Stimulated activated CD4-positive, alpha-beta T cell treated with anti-CD3 and anti-CD28 coated beads, Interleukin-2, amount 100 ng/mL, for 4 hours (primary cell): Measurements from ENCODE around the gene CACNA1A.
"Not testable (repeated sequence)": the region's sequence is repeated elsewhere in the genome, so short reads cannot be mapped to it uniquely, and the experiment has no call there.

Source experiments
- DNase-seq: peaks from one replicate; pipeline ENCODE4 v3.0.0-alpha.2; 2020; ENCODE audit warnings: low read depth

CACNA1A gene

DNA sequence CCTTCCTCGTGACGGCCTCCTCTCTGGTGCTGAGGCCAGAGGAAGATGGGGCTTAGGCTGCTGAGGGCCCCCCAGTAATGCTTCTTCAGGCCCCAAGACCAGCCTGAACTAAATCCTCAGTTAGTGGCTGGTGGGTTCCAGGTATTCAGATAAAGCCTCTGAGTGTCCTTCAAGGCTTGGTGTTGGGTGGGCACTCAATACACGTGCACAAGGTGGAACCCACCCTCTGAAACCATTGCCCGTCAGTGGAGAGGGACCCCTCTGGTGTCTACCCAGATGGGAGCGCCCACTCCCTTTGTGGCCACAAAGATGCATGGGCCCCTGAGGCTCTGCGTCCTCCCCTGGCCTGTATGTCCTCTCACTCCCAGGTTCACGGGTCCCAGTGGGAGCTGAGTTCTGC, 277.0 kb downstream of the CACNA1A start:
- no peak for DNase-seq

DNA sequence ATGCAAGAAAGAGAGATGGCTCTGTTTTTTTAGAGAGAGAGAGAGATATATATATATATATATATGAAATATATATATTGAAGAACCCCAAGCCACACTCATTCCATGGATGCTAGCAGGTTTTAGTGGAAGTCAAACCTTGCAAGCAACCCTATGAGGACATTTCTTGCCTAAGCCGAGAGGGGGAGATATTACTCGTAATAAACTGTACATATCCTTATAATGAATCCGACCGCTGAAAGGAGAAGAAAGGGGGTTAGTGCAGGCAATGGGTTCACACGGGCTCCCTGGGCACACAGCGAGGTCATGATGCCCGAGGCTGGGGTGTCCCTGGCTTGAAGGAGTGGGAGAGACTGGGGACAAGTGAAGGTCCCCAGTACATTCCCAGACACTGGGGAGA, 277.7 kb downstream of the CACNA1A start:
- DNase-seq, result no peak

DNA sequence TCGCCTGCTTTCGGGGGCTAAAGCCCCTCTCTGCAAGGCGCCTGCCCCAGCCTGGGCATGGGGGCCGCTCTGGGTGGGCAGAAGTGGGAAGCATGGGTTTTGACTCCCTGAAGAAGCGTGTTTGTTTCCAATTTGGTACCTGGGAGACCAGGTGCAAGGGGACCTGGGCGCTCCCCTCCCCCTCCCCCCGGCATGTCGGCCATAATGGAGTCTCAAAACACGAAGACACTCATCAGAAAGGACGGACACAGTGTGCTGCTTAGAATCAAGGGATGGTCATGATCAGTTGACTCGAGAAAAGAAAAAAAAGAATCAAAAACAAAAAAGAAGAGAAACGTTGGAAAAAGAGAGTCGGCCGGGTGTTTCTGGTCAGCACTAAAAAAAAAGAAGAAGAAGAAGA, 279.3 kb downstream of the CACNA1A start:
- DNase-seq, result no peak

DNA sequence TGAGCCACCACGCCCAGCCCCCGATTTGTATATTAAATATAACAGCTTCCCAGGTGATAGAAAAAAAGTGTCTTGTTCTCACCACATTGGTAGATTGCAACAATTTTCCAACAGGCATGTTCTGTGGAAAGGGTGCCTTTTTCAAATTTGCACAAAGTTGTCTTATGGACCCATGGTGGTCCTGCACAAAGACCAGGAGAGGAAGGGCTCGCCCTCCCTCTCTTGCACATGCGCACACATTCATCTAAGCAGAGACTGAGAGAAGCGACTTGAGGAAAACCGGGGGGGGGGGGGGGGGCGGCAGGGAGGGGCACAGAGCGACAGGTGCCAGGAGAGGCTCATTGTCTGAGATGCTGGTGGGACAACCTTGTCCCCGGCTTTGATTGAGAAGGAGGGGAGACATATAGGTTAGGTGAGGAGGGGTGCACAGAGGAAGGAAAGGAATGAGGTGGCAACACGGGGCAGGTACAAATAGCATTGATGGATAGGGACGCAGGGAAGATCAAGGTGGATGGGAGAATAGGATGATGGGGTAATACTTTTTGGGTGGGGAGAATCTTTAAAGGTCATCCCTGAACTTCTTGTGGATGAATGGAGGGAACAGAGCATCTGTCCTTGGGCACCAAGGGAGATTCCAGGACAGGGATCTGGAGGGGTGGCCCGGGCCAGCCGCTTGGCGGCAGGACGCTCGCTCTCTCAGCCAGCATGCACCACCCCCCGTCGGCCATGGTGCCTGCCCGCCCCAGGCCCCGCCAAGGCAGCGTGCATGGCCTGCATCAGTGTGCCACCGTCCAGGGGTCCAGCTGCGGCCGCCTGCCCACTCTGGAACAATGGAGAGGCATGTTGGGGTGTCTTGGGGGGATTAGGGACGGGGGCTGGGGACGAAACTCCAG, 280.1 kb downstream of the CACNA1A start:
- DNase-seq, result no peak

DNA sequence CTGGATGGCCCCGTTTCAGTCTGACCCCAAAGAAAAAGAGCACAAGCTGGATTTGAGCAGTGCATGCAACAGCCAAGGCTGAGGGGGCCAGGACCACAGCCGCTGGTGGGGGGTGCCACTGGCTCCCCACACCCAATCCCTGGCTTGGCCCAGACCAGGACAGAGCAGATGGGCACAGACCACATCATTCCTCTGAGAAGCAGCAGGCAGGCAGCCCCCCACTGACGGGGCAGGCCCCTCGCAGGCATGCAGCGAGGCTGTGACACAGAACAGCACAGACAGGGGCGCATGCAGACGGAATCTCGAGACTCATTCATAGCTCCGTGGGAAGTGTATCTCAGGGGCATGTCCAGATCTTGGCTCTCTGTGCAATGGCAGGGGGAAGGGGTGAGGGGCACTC, 281.2 kb downstream of the CACNA1A start:
- DNase-seq, result no peak

DNA sequence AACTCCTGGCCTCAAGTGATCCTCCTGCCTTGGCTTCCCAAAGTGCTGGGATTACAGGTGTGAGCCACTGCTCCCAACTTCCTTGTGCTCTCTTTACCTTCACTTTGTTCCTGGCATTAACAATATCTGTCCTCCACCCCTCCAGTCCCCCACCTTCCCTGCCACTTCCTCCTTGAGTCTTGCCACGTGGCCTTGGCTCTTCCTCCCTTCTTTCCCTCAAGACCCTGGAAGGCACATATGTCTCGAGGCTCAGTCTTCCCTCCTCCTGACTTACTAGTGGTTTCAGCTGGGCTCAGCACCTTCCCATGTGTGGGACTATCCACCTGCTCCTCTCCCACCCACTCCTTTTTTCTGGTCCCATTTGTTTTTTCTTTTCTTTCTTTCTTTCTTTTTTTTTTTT, 285.4 kb downstream of the CACNA1A start:
- DNase-seq, result no peak

DNA sequence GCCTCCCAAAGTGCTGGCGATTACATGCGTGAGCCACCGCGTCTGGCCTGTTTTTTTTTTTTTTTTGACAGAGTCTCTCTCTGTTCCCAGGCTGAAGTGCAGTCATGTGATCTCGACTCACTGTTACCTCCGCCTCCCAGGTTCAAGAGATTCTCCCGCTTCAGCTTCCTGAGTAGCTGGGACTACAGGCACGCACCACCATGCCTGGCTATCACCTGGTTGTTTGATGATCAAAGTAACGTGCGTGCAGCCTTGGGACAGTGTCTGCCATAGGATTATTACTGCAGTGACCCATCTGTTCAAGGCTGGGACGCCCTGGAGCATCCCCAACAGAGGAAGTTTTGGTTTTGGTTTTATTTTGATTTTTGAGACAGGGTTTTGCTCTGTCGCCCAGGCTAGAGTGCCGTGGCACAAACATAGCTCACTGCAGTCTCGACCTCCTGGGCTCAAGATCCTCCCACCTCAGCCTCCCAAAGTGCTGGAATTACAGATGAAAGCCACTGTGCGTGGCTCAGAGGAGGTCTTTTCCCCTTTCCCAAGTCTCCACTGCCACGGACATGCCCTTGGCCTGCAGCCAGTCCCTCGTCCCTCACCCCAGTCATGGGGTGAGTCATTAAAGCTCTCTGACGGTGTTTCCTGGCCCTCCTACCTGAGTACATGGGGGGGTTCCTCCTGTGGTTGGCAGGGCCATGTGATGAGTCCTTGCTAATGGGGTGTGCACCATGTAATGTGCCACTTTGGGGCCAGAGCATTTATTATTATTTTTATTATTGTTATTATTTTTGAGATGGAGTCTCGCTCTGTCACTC, 290.5 kb downstream of the CACNA1A start:
- peak; percentile 29 for DNase-seq

DNA sequence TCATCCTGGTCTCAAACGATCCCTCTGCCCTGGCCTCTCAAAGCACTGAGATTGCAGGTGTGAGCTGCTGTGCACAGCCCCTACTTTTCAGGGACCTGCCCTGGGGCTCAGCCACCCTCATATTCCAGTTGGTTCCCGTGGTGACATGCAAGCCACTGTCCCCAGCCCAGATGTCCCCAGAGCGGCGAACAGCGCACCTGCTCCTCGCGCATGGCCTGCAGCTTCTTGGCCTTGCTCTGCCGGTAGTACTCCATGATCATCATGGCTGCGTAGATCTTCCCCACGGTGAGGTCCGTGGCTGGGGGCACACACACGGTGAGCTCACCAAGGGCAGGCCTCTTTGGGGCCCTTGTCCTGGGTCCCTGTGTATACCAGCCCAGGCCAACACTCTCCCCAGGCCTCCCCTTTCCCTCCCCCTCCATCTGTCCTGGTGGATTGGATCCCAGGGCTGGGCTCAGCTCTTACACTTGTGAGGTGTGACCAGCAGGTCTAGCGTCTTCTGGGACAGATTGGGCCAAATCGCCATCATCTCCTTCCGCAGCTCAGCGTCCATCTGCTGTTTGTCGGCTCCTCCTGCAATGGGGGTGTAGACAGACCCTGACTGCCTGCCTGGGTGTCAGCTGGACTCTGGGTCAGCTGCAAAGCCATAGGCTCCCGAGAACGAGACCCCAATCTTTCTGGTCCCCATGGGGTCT, 292.1 kb downstream of the CACNA1A start:
- no peak for DNase-seq

DNA sequence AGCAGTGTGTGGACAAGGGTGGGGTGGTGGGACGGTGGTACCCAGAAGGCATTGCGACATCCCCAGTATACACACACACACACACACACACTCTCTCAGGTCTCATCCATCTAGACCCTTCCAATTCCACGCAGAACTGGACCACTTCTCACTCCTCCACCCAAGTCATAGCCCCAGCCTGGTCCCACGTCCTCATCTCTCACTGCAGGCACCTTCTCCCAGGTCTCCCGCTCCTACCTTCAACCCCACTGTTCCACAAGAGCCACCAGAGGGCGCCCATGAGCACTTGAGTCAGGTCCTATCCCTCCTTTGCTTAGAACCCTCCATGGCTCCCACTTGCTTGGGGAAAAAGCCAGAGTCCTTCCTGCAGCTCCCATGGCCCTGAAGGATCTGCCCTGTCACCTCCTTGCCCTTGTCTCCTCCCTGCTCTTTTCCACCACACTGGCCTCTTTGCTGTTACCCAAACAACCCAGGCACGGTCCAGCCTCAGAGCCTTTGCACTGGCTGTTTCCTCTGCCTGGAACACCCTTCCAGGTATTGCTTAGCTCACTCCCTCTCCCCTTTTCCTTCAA, 293.4 kb downstream of the CACNA1A start:
- DNase-seq, result peak; percentile 71

DNA sequence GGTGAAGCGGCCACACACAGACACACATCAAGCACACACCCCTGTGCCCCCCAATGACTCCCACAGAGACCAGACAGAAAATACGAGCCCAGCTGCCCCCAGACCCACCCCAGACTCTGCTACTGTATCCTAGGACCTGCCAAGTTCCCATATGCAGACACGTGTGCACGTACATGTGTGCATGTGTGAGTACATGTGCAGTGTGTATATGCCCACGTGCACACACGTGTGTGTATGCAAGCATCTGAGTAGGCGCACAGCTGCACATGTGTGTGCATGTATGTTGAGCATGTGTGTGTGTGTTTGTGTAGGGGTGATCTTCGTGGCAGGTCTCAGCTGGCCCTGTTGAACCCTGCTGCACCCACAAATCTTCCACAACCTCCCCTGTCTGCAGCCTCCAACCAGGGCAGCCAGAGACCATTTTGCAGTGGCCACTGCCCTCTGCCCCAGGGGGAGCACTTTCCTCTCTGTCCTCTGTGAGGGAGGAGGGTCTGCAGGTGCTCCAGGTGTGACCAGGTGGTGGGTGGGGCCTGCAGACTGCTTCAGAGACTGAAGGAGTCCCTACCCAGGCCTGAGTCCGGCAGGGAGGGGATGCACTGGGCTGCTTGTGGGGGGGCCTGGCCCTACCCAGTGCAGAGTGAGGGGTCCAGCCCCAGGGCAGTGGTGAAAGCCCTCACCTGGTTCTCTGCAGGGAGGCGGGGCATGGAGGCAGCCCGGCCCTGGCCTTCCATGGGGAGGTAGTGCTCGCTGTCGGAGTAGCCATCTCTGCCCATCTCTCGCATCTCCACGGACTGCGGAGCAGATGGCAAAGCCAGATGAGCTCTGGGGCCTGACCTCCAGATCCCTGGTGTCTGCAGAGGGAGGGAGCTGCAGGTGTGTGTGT, 294.6 kb downstream of the CACNA1A start:
- no peak for DNase-seq

DNA sequence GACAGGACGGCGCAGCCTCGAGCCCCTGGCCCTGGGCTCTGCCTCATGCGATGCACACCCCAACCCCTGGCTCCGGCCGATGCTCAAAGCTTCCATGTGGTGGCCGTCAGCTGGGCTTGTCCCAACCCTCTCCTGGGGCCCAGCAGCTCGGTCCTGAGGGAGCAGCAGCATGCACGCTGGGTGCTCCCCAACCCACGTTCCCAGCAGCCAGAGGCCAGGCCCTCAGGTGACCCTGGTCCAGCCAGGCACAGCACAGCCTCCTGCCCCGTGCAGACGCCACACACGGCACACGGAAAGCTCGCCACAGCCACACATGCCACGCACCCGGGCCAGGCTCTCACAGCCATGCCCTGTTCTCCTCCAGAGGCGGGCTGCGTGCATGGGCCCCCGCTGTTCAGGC, 295.3 kb downstream of the CACNA1A start:
- no peak for DNase-seq

DNA sequence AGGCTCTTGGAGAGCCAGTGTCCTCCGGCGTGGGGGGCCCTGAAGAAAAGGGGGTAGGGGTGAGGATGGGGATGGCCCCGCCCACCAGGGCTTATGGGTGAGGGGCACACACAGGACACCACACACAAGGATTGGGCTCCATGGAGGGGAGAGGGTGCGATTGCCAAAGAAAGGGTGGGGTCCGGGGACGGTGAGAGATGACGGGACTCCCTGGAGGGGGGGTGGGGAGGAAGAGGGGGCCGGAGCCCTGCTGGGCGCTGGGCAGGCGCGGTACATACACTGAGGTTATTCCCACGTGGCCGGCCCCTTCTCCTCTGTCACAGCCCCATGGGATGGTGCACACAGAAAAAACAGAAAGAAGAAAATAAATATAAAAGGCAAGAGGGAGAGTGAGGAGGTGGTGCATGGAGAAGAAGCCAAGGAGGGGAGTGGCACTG, 295.9 kb downstream of the CACNA1A start:
- no peak for DNase-seq

DNA sequence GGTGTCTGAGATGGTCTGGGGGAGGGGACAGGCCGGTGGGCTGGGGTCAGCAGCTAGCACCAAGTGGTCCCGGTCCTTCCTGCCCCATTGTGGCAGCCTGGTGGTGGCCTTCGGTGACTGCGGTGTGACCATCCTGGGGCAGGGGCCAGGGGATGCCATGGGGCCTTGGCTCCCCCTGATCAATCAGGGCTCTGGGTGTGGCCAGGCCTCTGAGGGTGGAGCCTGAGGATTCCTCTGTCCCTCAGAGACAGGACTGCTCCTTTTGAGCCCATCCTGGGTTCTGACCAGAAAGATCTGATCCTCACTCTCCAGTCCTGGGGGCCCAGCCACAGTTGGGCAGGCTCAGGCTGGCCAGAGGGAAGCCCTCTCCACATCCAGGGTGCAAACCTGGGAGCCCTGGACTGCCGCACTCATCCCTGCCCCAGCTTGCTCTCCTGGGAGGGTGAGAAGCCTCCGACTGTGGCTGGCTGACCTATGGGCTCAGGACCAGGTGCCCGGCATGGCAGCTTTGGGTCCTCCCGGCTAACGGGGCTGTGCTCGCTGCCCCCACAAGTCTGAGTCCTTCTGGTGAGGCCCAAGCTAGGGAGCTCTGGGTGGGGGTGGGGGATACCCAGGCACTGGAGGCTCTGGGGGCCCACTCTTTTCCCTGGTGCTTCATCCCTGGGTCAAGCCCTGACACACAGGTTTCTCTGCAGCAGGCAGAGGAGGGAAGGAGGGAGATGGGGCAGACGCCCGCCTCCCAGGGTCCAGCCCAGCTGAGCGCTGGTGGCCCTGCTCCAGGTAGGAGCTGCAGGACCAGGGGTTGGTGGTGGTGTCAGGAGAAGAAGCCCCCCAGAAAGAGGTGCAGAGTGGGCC, 296.6 kb downstream of the CACNA1A start:
- no peak for DNase-seq

DNA sequence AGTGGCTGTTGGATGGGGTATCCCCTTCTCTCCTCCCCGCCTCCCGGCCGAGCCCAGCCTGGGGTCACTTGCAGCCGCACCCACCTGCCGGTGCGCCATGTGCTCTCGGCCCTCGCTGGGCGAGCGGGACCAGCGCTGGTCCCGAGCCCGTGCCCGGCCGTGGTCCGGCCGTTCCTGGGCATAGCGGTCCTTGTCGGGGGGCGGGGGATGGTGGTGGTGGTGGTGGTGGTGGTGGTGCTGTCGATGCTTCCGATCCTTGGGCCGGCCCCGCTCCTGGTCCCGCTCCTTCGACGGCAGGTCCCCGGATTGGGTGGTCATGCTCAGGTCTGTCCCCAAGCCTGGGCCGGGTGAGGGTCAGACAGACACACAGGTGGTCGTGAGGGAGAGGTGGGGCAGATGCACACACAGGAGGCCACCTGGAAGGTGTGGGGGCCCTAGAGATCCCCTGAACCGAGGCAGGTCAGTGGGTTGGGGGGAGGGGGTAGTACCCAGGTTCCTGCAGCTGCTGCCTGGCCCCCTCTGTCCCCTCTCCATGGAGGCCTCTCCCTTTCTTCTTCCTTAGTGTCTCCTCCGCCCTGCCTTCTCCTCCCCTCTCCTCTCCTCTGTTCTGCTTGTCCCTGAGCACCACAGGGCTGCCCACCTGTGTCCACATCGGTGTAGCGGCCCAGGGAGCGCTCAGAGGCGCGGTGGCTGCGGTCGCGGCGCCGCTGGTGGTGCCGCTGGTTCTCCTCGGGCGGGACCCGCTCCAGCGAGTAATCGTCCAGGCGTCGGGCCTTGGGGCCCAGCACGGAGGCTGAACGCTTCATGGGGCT, 297.4 kb downstream of the CACNA1A start:
- DNase-seq, result no peak

DNA sequence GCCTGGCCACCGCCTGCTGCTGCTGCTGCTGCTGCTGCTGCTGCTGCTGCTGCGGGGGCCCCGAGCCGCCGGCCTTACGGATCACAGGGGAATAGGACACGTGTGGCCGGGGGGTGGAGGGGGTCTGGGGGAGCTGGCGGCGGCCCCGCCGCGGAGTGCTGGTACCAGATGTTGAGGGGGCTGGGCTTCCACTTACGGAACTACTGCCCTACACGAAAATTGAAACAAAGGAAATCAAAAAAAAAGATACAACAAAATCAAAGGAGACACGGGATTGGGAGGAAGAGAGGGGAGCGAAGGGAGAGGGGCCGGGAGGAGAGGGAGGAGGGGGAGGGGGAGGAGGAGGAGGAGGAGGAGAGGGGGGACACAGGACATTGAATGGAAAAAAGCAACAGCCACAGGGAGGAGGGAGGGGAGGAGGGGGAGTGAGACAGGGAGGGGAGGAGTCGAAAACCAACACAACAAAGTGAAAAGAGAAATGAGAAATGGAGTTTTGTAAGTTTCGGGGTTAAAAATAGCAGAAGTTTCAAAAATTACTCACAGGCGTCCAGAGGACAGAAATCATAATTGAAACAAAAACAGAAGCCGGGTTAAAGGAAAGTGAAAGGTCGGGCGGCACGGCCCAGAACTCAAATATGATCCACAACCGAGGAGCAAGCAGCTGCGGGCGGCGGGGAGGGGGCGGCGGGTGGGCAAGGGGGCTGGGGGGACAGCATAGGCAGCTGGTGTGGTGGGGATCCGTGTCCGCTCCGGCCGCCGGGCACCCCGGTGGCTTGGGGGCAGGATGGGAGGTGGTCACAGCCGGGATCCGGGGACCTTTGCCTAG, 298.2 kb downstream of the CACNA1A start:
- DNase-seq, result peak; percentile 59

DNA sequence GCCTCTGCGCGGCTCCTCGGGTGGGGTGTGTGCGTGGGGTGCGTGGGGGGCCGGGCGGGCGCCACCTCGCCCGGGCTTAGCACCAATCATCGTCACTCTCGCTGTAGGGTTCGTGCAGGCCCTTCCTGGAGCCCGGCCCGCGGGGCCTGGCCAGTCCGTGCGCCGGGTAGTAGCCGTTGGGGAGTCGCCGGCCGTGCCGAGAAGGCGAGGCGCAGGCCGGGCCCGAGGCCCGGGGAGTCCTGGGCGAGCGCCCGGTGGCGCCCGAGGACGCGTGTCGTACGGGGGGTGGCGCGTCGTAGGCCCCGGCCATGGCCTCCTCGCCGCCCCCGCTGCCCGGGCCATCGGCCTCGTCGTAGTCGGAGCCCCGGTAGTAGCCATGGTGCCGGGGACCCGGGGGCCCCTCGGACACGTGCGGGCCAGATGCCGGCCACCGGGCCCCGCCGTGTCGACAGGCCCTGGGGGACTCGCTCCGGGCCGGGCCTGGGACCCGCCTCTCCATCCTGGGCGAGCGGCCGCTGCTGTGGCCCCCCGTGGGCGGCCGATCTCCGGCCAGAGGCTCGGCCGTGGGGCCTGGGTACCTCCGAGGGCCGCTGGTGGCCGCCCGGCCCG, 298.9 kb downstream of the CACNA1A start:
- no peak for DNase-seq

DNA sequence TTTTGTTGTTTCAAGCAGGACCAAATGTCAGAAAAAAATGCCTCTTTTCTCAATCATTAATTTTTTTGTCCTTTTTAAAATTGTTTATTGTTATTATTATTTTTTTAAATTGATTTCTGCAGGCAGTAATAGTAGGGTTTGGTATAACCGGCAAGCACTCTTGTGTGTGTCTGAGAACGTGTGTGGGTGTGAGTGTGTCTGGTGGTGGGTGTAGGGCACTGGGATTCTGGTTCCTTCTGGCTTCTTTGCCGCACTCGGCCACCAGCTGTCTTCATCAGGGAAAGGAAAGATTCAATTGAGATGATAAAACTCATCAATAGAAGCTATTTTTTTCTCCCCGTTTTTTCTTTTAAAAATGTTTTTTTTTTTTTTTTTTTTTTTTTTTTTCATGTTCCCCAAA, 299.7 kb downstream of the CACNA1A start:
- DNase-seq, result no peak

DNA sequence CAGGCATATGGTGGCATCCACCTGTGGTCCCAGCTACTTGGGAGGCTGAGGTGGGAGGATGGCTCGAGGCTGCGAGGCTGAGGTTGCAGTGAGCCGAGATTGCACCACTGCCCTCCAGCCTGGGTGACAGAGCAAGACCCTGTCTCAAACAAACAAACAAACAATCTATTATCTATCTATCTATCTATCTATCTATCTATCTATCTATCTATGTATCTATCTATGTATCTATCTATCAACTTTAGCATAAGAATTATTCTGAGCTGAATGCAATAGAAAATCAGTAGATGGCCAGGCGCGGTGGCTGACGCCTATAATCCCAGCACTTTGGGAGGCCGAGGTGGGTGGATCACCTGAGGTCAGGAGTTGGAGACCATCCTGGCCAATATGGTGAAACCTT, 304.2 kb downstream of the CACNA1A start:
- DNase-seq, result not testable (repeated sequence)
